HL-60/S4 treated with phorbol 12-myristate 13-acetate at 8.2 ng/mL for 4 days and 3 days (cell line): ENCODE results near the gene SLC35F6.

Source experiments
- in situ Hi-C: fragments of 300-500 bp; cut with MboI; formaldehyde crosslinking; loops from 2 replicates; pipeline ENCODE4 v1.15.0; 2022; ENCODE audit warnings: low sequenced_read_pairs

Gene SLC35F6

GRCh38 chr2:26764078-26764887 lies at the start of gene SLC35F6:
Gene SLC35F6 (plus strand): TSS chr2:26764284. CDS start chr2:26764350, 66 bp downstream.
- in situ Hi-C loops: no loop called here

- in situ Hi-C loops: no loop called here
These were observed 48.4 kb upstream of the SLC35F6 start for GRCh38 chr2:26715528-26716270.

- in situ Hi-C loops: no loop called here
These were observed 47.7 kb upstream of the SLC35F6 start for GRCh38 chr2:26716340-26716739.

- in situ Hi-C loops: no loop called here
These were observed 47.3 kb upstream of the SLC35F6 start for GRCh38 chr2:26716769-26717168.

GRCh38 chr2:26717362-26717761 lies 46.7 kb upstream of the SLC35F6 start:
- in situ Hi-C loops: no loop called here

GRCh38 chr2:26718949-26719686 lies 45.0 kb upstream of the SLC35F6 start:
- in situ Hi-C loops: no loop called here

GRCh38 chr2:26720322-26721114 lies 43.6 kb upstream of the SLC35F6 start:
- in situ Hi-C loops: no loop called here

GRCh38 chr2:26721115-26722032 lies 42.7 kb upstream of the SLC35F6 start:
- in situ Hi-C loops: no loop called here

- in situ Hi-C loops: no loop called here
These were observed 41.8 kb upstream of the SLC35F6 start for GRCh38 chr2:26722328-26722727.

GRCh38 chr2:26722911-26723310 lies 41.2 kb upstream of the SLC35F6 start:
- in situ Hi-C loops: no loop called here

- in situ Hi-C loops: no loop called here
These were observed 40.6 kb upstream of the SLC35F6 start for GRCh38 chr2:26723475-26723874.

- in situ Hi-C loops: no loop called here
These were observed 39.9 kb upstream of the SLC35F6 start for GRCh38 chr2:26723991-26724750.

- in situ Hi-C loops: no loop called here
These were observed 39.1 kb upstream of the SLC35F6 start for GRCh38 chr2:26724784-26725520.

- in situ Hi-C loops: no loop called here
These were observed 38.6 kb upstream of the SLC35F6 start for GRCh38 chr2:26725521-26725820.

- in situ Hi-C loops: no loop called here
These were observed 37.9 kb upstream of the SLC35F6 start for GRCh38 chr2:26726228-26726627.

- in situ Hi-C loops: no loop called here
These were observed 36.2 kb upstream of the SLC35F6 start for GRCh38 chr2:26727641-26728561.

GRCh38 chr2:26729311-26729710 lies 34.8 kb upstream of the SLC35F6 start:
- in situ Hi-C loops: no loop called here
